Thoracic aorta (tissue), 2 donors: Measurements from ENCODE around the gene HELZ. TPM values are rescaled to one million over a fixed set of nuclear protein-coding genes. Genes with fewer than 3 reads are reported as not detected.

ENCODE experiments used
- ATAC-seq: fragments of 150-250 bp; one replicate; pipeline ENCODE4 v1.8.0; 2017; ENCODE audit warnings: low read depth; ENCODE audit not compliant: insufficient number of reproducible peaks, low FRiP score
- DNase-seq: peaks from one replicate; pipeline ENCODE4 v3.0.0-alpha.2; 2020; ENCODE audit warnings: low spot score
- H3K27ac ChIP-seq, 2 donors: fragments of 200-600 bp; sonication (generic); 1 replicate in 1 of 2; 2 replicates in 1 of 2; pipeline ENCODE4 v1.5.1; 2016; ENCODE audit warnings: mild to moderate bottlenecking in 2 of 2, moderate library complexity in 2 of 2
- H3K27me3 ChIP-seq: fragments of 200-600 bp; sonication (generic); replicated peaks from 2 replicates; pipeline ENCODE4 v1.6.0; 2016; ENCODE audit warnings: mild to moderate bottlenecking; ENCODE audit not compliant: insufficient read depth
- H3K36me3 ChIP-seq: fragments of 200-600 bp; sonication (generic); one replicate; pipeline ENCODE4 v1.5.1; 2016
- H3K4me1 ChIP-seq, 2 donors: fragments of 200-600 bp; sonication (generic); 1 replicate in 1 of 2; 2 replicates in 1 of 2; pipeline versions ENCODE4 v1.5.1 to v1.6.0; 2016; ENCODE audit warnings: low read depth in 2 of 2, mild to moderate bottlenecking in 1 of 2; ENCODE audit not compliant: control insufficient read depth in 1 of 2
- H3K4me3 ChIP-seq: fragments of 200-600 bp; sonication (generic); 2 replicates; pipeline ENCODE4 v1.5.1; 2016; ENCODE audit warnings: mild to moderate bottlenecking
- H3K9me3 ChIP-seq: fragments of 200-600 bp; sonication (generic); 2 replicates; pipeline ENCODE4 v1.5.1; 2016
- total RNA-seq, 2 donors: library from RNA; depleted of rRNA; stranded (reverse); fragments of >200 nt; gene quantifications; one replicate each; pipeline versions ENCODE4 v1.1.0 to v1.2.3, GENCODE V29; 2016
- TF ChIP-seq, protein P1 (sequence below): fragments of 200-600 bp; sonication (generic); IDR thresholded peaks from one replicate; pipeline ENCODE4 v1.5.1; 2019; ENCODE audit warnings: antibody characterized with exemption

The HELZ gene, protein sequence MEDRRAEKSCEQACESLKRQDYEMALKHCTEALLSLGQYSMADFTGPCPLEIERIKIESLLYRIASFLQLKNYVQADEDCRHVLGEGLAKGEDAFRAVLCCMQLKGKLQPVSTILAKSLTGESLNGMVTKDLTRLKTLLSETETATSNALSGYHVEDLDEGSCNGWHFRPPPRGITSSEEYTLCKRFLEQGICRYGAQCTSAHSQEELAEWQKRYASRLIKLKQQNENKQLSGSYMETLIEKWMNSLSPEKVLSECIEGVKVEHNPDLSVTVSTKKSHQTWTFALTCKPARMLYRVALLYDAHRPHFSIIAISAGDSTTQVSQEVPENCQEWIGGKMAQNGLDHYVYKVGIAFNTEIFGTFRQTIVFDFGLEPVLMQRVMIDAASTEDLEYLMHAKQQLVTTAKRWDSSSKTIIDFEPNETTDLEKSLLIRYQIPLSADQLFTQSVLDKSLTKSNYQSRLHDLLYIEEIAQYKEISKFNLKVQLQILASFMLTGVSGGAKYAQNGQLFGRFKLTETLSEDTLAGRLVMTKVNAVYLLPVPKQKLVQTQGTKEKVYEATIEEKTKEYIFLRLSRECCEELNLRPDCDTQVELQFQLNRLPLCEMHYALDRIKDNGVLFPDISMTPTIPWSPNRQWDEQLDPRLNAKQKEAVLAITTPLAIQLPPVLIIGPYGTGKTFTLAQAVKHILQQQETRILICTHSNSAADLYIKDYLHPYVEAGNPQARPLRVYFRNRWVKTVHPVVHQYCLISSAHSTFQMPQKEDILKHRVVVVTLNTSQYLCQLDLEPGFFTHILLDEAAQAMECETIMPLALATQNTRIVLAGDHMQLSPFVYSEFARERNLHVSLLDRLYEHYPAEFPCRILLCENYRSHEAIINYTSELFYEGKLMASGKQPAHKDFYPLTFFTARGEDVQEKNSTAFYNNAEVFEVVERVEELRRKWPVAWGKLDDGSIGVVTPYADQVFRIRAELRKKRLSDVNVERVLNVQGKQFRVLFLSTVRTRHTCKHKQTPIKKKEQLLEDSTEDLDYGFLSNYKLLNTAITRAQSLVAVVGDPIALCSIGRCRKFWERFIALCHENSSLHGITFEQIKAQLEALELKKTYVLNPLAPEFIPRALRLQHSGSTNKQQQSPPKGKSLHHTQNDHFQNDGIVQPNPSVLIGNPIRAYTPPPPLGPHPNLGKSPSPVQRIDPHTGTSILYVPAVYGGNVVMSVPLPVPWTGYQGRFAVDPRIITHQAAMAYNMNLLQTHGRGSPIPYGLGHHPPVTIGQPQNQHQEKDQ (N-terminal part only)
- total RNA-seq = 10 to 100 TPM; 47.8 to 58.4 TPM

DNA sequence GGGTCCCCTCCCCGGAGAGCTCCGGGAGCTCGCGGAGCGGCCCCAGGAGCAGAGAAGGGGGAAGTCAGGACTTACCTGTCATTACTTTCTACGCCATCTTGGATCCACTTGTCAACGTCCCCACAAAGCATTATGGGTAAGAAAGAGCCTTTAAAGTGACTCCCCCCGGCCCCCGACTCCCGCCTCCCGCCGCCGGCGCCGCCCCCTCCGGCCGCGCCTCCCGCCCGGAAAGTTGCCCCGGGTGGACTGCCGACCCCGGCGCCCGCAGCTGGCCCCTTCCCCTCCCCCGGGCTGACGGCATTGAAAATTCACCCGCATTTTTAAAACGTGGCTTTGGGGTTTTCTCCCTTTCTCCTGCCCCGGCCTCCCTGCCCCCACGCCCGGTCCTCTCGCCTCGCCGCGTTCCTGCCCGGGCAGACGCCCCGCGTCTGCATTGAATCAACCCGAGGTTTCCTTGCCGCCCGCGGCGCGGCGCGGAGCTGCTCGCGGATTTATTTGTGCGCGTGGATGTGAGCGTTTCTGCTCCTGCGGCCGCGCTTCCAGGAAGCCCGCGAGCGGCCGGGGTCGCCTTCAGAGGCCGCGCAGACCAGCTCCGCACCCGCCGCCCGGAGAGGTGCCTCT is at the start of gene HELZ:
Gene HELZ, minus strand, starts transcription at position 124 of the 621 bp plus-strand sequence. CDS start 26,392 bp downstream, outside the sequence.
- no peaks in the 10 kb centered on the region for H3K27me3 ChIP-seq
- no peaks in the 10 kb centered on the region for H3K36me3 ChIP-seq
- no peak for DNase-seq
- H3K27ac ChIP-seq = peak within 1 kb of the TSS; percentile 56 to 71
- H3K9me3 ChIP-seq = no peaks in the 10 kb centered on the region
- TF ChIP-seq, protein P1, sequence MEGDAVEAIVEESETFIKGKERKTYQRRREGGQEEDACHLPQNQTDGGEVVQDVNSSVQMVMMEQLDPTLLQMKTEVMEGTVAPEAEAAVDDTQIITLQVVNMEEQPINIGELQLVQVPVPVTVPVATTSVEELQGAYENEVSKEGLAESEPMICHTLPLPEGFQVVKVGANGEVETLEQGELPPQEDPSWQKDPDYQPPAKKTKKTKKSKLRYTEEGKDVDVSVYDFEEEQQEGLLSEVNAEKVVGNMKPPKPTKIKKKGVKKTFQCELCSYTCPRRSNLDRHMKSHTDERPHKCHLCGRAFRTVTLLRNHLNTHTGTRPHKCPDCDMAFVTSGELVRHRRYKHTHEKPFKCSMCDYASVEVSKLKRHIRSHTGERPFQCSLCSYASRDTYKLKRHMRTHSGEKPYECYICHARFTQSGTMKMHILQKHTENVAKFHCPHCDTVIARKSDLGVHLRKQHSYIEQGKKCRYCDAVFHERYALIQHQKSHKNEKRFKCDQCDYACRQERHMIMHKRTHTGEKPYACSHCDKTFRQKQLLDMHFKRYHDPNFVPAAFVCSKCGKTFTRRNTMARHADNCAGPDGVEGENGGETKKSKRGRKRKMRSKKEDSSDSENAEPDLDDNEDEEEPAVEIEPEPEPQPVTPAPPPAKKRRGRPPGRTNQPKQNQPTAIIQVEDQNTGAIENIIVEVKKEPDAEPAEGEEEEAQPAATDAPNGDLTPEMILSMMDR = no peak
- peaks cover 2 to 36% of the 10 kb centered on the region in 2 donors for H3K4me1 ChIP-seq
- ATAC-seq = no peak
- H3K4me3 ChIP-seq = peak within 1 kb of the TSS; percentile 98

DNA sequence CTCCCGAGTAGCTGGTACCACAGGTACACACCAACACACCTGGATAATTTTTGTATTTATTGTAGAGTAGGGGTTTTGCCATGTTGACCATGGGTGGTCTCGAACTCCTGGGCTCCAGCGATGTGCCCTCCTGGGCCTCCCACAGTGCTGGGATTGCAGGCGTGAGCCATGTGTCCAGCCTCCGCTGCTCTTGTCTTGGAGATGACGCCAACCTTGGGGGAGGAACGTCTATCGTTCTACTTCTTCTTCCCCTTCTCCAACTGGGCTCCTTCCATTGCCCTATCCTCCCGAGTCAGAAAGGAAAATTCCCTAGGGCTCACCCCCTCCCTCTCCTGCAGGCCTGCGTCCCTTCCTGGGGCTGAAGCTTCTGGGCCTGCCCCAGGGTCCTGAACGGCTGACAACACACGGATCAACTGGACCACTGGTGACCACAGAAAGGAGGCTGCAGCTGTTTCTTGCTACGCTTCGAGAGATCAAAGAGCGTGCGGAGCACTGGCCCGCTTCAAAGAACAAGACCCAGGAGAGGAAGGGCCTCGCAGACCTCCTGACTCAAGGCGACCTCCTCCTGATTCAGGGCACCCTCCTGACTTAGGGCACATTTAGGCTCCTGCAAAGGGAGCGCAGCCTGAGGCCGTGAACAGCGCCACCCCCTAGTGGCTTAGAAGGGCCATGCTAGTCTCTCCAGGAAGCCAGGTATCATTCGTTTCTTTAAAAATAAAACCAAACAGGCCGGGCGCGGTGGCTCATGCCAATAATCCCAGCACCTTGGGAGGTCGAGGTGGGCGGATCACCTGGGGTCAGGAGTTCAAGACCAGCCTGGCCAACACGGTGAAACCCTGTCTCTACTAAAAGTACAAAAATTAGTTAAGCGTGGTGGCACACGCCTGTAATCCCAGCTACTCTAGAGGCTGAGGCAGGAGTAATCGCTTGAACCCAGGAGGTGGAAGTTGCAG is 48.5 kb upstream of the HELZ start:
- Histone ChIP-seq H3K27ac (no peak overlapping the region), H3K9me3 (no peaks in the 10 kb centered on the region), H3K36me3 (no peaks in the 10 kb centered on the region), H3K27me3 (no peaks in the 10 kb centered on the region), H3K4me3 (peak overlapping the region; percentile 34), H3K4me1 (peaks cover 5 to 9% of the 10 kb centered on the region in 2 donors)
- TF ChIP-seq, protein P1 = peak; percentile 74
- no peak for ATAC-seq
- DNase-seq = no peak

DNA sequence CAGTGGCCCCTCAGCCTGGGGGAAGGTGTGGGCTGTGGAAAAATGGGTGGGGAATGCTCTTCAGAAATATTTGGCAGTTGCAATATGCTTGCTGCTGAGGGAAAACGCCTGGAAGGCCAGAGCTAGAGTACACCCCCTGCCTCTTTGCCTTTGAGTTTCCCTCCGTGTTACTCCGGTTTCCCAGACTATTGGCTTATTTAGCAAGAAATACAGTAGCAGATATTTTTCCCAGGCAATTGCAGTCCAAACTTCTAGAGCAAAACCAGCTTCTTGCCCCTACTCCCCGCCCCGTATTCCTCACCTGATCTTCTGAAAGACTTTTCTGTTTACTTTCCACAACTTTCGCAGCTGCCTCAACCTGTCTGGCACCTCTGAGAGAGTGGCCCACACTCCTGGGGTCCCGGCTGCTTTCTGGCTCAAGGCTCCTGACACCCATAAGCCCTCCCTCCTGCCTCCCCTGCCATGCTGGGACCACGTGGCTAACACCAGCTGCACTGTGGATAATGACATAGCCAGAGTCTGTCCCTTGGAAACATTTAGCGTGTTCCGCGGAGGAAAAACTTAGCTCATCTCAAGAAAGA is 45.8 kb upstream of the HELZ start:
- DNase-seq = no peak
- TF ChIP-seq, protein P1 = no peak

DNA sequence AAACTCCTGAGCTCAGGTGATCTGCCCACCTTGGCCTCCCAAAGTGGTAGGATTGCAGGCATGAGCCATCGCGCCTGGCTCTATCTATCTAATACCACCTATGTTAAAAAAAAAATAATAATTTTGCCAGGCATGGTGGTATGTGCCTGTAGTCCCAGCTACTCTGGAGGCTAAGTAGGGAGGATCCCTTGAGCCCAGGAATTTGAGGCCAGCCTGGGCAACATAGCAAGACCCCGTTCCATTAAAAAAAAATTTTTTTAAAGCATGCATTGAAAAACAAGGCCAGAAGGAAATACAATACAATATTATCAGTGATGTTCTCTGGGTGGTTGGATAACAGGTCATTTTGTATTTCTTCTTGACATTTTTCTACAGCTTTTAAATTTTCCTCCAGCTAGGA is 45.2 kb upstream of the HELZ start:
- peaks cover 5 to 9% of the 10 kb centered on the region in 2 donors for H3K4me1 ChIP-seq
- TF ChIP-seq, protein P1 = no peak
- no peak for DNase-seq
- H3K36me3 ChIP-seq = no peaks in the 10 kb centered on the region
- ATAC-seq = no peak
- no peak overlapping the region for H3K4me3 ChIP-seq
- no peaks in the 10 kb centered on the region for H3K9me3 ChIP-seq
- no peak overlapping the region for H3K27ac ChIP-seq
- no peaks in the 10 kb centered on the region for H3K27me3 ChIP-seq

More for the DNA sequence above, 45.8 kb upstream of the HELZ start:
- no peak overlapping the region for H3K27ac ChIP-seq
- H3K9me3 ChIP-seq = no peaks in the 10 kb centered on the region
- no peak for ATAC-seq
- H3K27me3 ChIP-seq = no peaks in the 10 kb centered on the region
- H3K4me3 ChIP-seq = no peak overlapping the region
- H3K36me3 ChIP-seq = no peaks in the 10 kb centered on the region
- peaks cover 5 to 9% of the 10 kb centered on the region in 2 donors for H3K4me1 ChIP-seq
